8988T (cell line): Measurements from ENCODE around the gene NPAS2.
A peak's percentile ranks its signal among the peaks of the same experiment; 100 is the strongest.

ENCODE experiments used
- DNase-seq: peaks from one replicate; pipeline ENCODE4 v3.0.0; 2011

Gene NPAS2

GRCh38 chr2:100974712-100975520 lies 155.0 kb downstream of the NPAS2 start:
- no peak for DNase-seq

- no peak for DNase-seq
Measured at GRCh38 chr2:100975521-100975785, 155.5 kb downstream of the NPAS2 start.

GRCh38 chr2:100976061-100976460 lies 156.1 kb downstream of the NPAS2 start:
- DNase-seq = no peak

GRCh38 chr2:100976645-100977391 lies 156.9 kb downstream of the NPAS2 start:
- no peak for DNase-seq

GRCh38 chr2:100977511-100977910 lies 157.6 kb downstream of the NPAS2 start:
- DNase-seq = no peak

- DNase-seq = no peak
Measured at GRCh38 chr2:100978582-100979191, 158.7 kb downstream of the NPAS2 start.

GRCh38 chr2:100980046-100980445 lies 160.1 kb downstream of the NPAS2 start:
- no peak for DNase-seq

GRCh38 chr2:100981011-100981410 lies 161.1 kb downstream of the NPAS2 start:
- no peak for DNase-seq

GRCh38 chr2:100982431-100982861 lies 162.5 kb downstream of the NPAS2 start:
- no peak for DNase-seq

GRCh38 chr2:100983201-100983600 lies 163.3 kb downstream of the NPAS2 start:
- DNase-seq = no peak

GRCh38 chr2:100983684-100984310 lies 163.9 kb downstream of the NPAS2 start:
- DNase-seq = no peak

GRCh38 chr2:100984892-100985307 lies 165.0 kb downstream of the NPAS2 start:
- peak; percentile 55 for DNase-seq

- DNase-seq = no peak
Measured at GRCh38 chr2:100986157-100986556, 166.2 kb downstream of the NPAS2 start.

- no peak for DNase-seq
Measured at GRCh38 chr2:100987536-100987935, 167.6 kb downstream of the NPAS2 start.

- DNase-seq = no peak
Measured at GRCh38 chr2:100987974-100988373, 168.0 kb downstream of the NPAS2 start.

- no peak for DNase-seq
Measured at GRCh38 chr2:100988630-100989417, 168.9 kb downstream of the NPAS2 start.

GRCh38 chr2:100989666-100990065 lies 169.7 kb downstream of the NPAS2 start:
- no peak for DNase-seq

GRCh38 chr2:100990166-100990565 lies 170.2 kb downstream of the NPAS2 start:
- DNase-seq = no peak

GRCh38 chr2:100990650-100991403 lies 170.9 kb downstream of the NPAS2 start:
- no peak for DNase-seq

GRCh38 chr2:100991404-100991773 lies 171.4 kb downstream of the NPAS2 start:
- no peak for DNase-seq

- DNase-seq = no peak
Measured at GRCh38 chr2:100992262-100992661, 172.3 kb downstream of the NPAS2 start.

- no peak for DNase-seq
Measured at GRCh38 chr2:100993294-100993693, 173.4 kb downstream of the NPAS2 start.
